ENCODE measurements around the gene SFTPB.

GRCh38 chr2:85655961-85656417 lies 12.0 kb downstream of the SFTPB start:
- TF ChIP-seq SNAI2 (CRISPR knock-in tag; IDR thresholded peaks at IDR 0.05) (no peak), TCF4 (CRISPR knock-in tag; IDR thresholded peaks at IDR 0.05; ENCODE audit: borderline replicate concordance) (no peak), OSR1 (CRISPR knock-in tag; IDR thresholded peaks at IDR 0.05) (no peak), CSRNP3 (CRISPR knock-in tag; IDR thresholded peaks at IDR 0.05) (no peak), ISL1 (CRISPR knock-in tag; IDR thresholded peaks at IDR 0.05) (no peak), ZNF8 (CRISPR knock-in tag; IDR thresholded peaks at IDR 0.05) (no peak), BACH2 (CRISPR knock-in tag; IDR thresholded peaks at IDR 0.05; ENCODE audit: borderline replicate concordance) (no peak), ZFP3 (CRISPR knock-in tag; IDR thresholded peaks at IDR 0.05) (no peak)
- TF ChIP-seq, protein P1, sequence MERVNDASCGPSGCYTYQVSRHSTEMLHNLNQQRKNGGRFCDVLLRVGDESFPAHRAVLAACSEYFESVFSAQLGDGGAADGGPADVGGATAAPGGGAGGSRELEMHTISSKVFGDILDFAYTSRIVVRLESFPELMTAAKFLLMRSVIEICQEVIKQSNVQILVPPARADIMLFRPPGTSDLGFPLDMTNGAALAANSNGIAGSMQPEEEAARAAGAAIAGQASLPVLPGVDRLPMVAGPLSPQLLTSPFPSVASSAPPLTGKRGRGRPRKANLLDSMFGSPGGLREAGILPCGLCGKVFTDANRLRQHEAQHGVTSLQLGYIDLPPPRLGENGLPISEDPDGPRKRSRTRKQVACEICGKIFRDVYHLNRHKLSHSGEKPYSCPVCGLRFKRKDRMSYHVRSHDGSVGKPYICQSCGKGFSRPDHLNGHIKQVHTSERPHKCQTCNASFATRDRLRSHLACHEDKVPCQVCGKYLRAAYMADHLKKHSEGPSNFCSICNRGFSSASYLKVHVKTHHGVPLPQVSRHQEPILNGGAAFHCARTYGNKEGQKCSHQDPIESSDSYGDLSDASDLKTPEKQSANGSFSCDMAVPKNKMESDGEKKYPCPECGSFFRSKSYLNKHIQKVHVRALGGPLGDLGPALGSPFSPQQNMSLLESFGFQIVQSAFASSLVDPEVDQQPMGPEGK (CRISPR knock-in tag; IDR thresholded peaks at IDR 0.05; ENCODE audit: borderline replicate concordance): no peak
